HepG2 (cell line): Measurements from ENCODE around the gene CTNND1. TPM values are rescaled to one million over a fixed set of nuclear protein-coding genes. Genes with fewer than 3 reads are reported as not detected.

Experiments
- ARHGAP35 ChIP-seq: sonication (generic); formaldehyde crosslinking; IDR thresholded peaks from 2 replicates; pipeline ENCODE4 v1.9.0; 2022; ENCODE audit warnings: mild to moderate bottlenecking, inconsistent platforms, moderate library complexity, missing genetic modification reagents, borderline replicate concordance
- FOXA3 ChIP-seq: IDR thresholded peaks from 2 replicates; pipeline ENCODE4 v1.6.1; 2016; ENCODE audit warnings: missing genetic modification reagents, missing compliant biosample characterization
- FOXO1 ChIP-seq: sonication (generic); formaldehyde crosslinking; IDR thresholded peaks from 2 replicates; pipeline ENCODE4 v1.4.0; 2020; ENCODE audit warnings: missing genetic modification reagents
- JDP2 ChIP-seq: sonication (generic); formaldehyde crosslinking; IDR thresholded peaks from 2 replicates; pipeline ENCODE4 v1.8.1; 2022; ENCODE audit warnings: missing genetic modification reagents, borderline replicate concordance
- KDM6A ChIP-seq: IDR thresholded peaks from 2 replicates; pipeline ENCODE4 v1.6.1; 2016; ENCODE audit warnings: low read depth
- KLF16 ChIP-seq, 2 experiments: sonication (generic) in 1 of 2; formaldehyde crosslinking in 1 of 2; IDR thresholded peaks; 2 replicates each; pipeline versions ENCODE4 v1.6.1 to v1.8.0; 2016 to 2023; ENCODE audit warnings: missing genetic modification reagents in 2 of 2, missing compliant biosample characterization in 1 of 2
- POLR2A ChIP-seq, 2 experiments: IDR thresholded peaks; 2 replicates each; pipeline ENCODE4 v1.6.1; 2011; ENCODE audit warnings: low read depth in 2 of 2, low read length in 2 of 2, mild to moderate bottlenecking in 1 of 2, moderate library complexity in 1 of 2; ENCODE audit not compliant: insufficient read depth in 1 of 2
- POLR2AphosphoS5 ChIP-seq: IDR thresholded peaks from 2 replicates; pipeline ENCODE4 v1.6.1; 2012; ENCODE audit warnings: low read depth, low read length
- RBM22 ChIP-seq: fragments of 200-400 bp; formaldehyde crosslinking; optimal IDR thresholded peaks from 2 replicates; pipeline ENCODE3; 2017; ENCODE audit warnings: mild to moderate bottlenecking, low read length, moderate library complexity
- SIX4 ChIP-seq: sonication (generic); formaldehyde crosslinking; IDR thresholded peaks from 2 replicates; pipeline ENCODE4 v1.4.0; 2020; ENCODE audit warnings: missing genetic modification reagents
- ZNF430 ChIP-seq: sonication (generic); formaldehyde crosslinking; IDR thresholded peaks from 2 replicates; pipeline ENCODE4 v1.9.0; 2021; ENCODE audit warnings: mild to moderate bottlenecking, missing genetic modification reagents
- polyA plus RNA-seq, 8 experiments: library from polyadenylated mRNA; depleted of rRNA in 3 of 8; stranded (reverse) in 7 of 8; unstranded in 1 of 8; fragments of >200 nt; fragmentation: Illumina TruSeq in 4 of 8; extraction: Trizol in 4 of 8; gene quantifications; 2 replicates each; pipeline versions ENCODE4 v1.2.1 to v1.2.3, GENCODE V29; 2011 to 2016; ENCODE audit warnings: low read depth in 4 of 8, missing spikeins in 1 of 8, mixed read lengths in 1 of 8; ENCODE audit not compliant: insufficient read depth in 1 of 8
- total RNA-seq, 5 experiments: library from RNA; depleted of rRNA; stranded (reverse); fragments of >200 nt; fragmentation: Illumina TruSeq; extraction: Trizol; gene quantifications; 2 replicates each; pipeline ENCODE4 v1.2.3, GENCODE V29; 2016; ENCODE audit warnings: low read depth in 1 of 5
- TF ChIP-seq, protein P1 (sequence below): sonication (generic); formaldehyde crosslinking; IDR thresholded peaks from 2 replicates; pipeline ENCODE4 v1.4.0; 2020; ENCODE audit warnings: missing genetic modification reagents, borderline replicate concordance
- TF ChIP-seq, protein P2 (sequence below): IDR thresholded peaks from 2 replicates; pipeline ENCODE4 v1.6.1; 2016; ENCODE audit warnings: missing compliant biosample characterization, missing genetic modification reagents, borderline replicate concordance
- TF ChIP-seq, protein P3 (sequence below): sonication (generic); formaldehyde crosslinking; IDR thresholded peaks from 2 replicates; pipeline ENCODE4 v1.4.0; 2020; ENCODE audit warnings: missing genetic modification reagents, borderline replicate concordance

CTNND1 gene
- total and polyA plus RNA-seq, 2 of the 13 experiments (the other 11 are each of a cell fraction or from before 2014, with no cell fraction given) = 117 to 128 TPM

GRCh38 chr11:57777969-57778317, 16.3 kb downstream of the CTNND1 start (continued):
- TF ChIP-seq, protein P1, sequence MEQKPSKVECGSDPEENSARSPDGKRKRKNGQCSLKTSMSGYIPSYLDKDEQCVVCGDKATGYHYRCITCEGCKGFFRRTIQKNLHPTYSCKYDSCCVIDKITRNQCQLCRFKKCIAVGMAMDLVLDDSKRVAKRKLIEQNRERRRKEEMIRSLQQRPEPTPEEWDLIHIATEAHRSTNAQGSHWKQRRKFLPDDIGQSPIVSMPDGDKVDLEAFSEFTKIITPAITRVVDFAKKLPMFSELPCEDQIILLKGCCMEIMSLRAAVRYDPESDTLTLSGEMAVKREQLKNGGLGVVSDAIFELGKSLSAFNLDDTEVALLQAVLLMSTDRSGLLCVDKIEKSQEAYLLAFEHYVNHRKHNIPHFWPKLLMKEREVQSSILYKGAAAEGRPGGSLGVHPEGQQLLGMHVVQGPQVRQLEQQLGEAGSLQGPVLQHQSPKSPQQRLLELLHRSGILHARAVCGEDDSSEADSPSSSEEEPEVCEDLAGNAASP (CRISPR knock-in tag) = no peak; the same call in 1 of the 2 replicates
- TF ChIP-seq SIX4 (CRISPR knock-in tag) = peak; percentile 46; the same call in 1 of the 2 replicates
- peak; percentile 68 for TF ChIP-seq FOXA3 (CRISPR knock-in tag)
- TF ChIP-seq KLF16 (CRISPR knock-in tag; IDR thresholded peaks at IDR 0.05) = peak in 1 of 2 experiments; percentile 37; a peak in 1 of 4 replicates
- peak; percentile 55; the same call in 1 of the 2 replicates for TF ChIP-seq ZNF430
- TF ChIP-seq JDP2 (CRISPR knock-in tag) = no peak
- TF ChIP-seq POLR2A (IDR thresholded peaks at IDR 0.05; ENCODE audit: insufficient read depth in 1 of 2, low read depth in 2 of 2, low read length in 2 of 2) = 0 out of 4 replicates have a peak, but pooled peaks of 1 of the 2 experiments have one; percentile 31
- TF ChIP-seq, protein P2, sequence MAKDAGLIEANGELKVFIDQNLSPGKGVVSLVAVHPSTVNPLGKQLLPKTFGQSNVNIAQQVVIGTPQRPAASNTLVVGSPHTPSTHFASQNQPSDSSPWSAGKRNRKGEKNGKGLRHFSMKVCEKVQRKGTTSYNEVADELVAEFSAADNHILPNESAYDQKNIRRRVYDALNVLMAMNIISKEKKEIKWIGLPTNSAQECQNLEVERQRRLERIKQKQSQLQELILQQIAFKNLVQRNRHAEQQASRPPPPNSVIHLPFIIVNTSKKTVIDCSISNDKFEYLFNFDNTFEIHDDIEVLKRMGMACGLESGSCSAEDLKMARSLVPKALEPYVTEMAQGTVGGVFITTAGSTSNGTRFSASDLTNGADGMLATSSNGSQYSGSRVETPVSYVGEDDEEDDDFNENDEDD (CRISPR knock-in tag) = no peak
- TF ChIP-seq ARHGAP35 (CRISPR knock-in tag) = no peak
- 0 out of 2 replicates have a peak, but pooled peaks have one; percentile 21 for TF ChIP-seq POLR2AphosphoS5
- peak; percentile 1 for TF ChIP-seq RBM22
- TF ChIP-seq, protein P3, sequence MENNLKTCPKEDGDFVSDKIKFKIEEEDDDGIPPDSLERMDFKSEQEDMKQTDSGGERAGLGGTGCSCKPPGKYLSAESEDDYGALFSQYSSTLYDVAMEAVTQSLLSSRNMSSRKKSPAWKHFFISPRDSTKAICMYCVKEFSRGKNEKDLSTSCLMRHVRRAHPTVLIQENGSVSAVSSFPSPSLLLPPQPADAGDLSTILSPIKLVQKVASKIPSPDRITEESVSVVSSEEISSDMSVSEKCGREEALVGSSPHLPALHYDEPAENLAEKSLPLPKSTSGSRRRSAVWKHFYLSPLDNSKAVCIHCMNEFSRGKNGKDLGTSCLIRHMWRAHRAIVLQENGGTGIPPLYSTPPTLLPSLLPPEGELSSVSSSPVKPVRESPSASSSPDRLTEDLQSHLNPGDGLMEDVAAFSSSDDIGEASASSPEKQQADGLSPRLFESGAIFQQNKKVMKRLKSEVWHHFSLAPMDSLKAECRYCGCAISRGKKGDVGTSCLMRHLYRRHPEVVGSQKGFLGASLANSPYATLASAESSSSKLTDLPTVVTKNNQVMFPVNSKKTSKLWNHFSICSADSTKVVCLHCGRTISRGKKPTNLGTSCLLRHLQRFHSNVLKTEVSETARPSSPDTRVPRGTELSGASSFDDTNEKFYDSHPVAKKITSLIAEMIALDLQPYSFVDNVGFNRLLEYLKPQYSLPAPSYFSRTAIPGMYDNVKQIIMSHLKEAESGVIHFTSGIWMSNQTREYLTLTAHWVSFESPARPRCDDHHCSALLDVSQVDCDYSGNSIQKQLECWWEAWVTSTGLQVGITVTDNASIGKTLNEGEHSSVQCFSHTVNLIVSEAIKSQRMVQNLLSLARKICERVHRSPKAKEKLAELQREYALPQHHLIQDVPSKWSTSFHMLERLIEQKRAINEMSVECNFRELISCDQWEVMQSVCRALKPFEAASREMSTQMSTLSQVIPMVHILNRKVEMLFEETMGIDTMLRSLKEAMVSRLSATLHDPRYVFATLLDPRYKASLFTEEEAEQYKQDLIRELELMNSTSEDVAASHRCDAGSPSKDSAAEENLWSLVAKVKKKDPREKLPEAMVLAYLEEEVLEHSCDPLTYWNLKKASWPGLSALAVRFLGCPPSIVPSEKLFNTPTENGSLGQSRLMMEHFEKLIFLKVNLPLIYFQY = 0 out of 2 replicates have a peak, but pooled peaks have one; percentile 22
- TF ChIP-seq FOXO1 (CRISPR knock-in tag) = peak; percentile 54; the same call in 1 of the 2 replicates
- peak; percentile 57; the same call in 1 of the 2 replicates for TF ChIP-seq KDM6A (CRISPR knock-in tag)
